GM12865 (cell line): ENCODE data around the gene PRSS53.

Experiments used
- DNase-seq: peaks from one replicate; pipeline ENCODE4 v3.0.0; 2010; ENCODE audit warnings: low read depth
- H3K4me3 ChIP-seq: 2 replicates; pipeline ENCODE4 v1.5.1; 2011; ENCODE audit warnings: mild to moderate bottlenecking, low read depth, low read length, control low read depth
- TF ChIP-seq, protein P1 (sequence below): IDR thresholded peaks from 2 replicates; pipeline ENCODE4 v1.5.1; 2011; ENCODE audit warnings: low read length, control low read depth, low read depth, inconsistent platforms; ENCODE audit not compliant: insufficient read depth; ENCODE audit errors: missing control alignments

PRSS53 gene

DNA sequence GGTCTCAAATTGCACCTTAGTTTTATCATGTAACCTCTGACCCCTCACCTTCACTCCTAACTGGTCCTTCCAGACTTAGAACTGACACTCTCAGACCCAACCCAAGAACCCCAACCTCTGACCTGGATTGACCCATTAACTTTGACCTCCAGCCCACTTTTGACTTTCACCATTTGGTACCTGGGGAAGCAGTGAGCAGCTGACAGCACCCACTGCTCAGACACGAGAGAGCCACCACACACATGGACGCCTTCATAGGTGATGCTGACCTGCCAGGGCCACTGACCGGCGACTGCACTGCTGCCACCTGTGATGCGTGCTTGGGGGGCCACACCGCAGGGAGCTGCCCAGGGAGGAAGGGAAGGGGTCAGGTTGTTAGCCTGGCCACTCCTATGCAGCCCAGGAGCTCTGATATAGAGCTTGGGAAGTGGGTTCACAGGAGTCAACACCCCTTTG lies 44.3 kb upstream of the PRSS53 start:
- TF ChIP-seq, protein P1, sequence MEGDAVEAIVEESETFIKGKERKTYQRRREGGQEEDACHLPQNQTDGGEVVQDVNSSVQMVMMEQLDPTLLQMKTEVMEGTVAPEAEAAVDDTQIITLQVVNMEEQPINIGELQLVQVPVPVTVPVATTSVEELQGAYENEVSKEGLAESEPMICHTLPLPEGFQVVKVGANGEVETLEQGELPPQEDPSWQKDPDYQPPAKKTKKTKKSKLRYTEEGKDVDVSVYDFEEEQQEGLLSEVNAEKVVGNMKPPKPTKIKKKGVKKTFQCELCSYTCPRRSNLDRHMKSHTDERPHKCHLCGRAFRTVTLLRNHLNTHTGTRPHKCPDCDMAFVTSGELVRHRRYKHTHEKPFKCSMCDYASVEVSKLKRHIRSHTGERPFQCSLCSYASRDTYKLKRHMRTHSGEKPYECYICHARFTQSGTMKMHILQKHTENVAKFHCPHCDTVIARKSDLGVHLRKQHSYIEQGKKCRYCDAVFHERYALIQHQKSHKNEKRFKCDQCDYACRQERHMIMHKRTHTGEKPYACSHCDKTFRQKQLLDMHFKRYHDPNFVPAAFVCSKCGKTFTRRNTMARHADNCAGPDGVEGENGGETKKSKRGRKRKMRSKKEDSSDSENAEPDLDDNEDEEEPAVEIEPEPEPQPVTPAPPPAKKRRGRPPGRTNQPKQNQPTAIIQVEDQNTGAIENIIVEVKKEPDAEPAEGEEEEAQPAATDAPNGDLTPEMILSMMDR = no peak
- H3K4me3 ChIP-seq = no peak overlapping the region
- no peak for DNase-seq

DNA sequence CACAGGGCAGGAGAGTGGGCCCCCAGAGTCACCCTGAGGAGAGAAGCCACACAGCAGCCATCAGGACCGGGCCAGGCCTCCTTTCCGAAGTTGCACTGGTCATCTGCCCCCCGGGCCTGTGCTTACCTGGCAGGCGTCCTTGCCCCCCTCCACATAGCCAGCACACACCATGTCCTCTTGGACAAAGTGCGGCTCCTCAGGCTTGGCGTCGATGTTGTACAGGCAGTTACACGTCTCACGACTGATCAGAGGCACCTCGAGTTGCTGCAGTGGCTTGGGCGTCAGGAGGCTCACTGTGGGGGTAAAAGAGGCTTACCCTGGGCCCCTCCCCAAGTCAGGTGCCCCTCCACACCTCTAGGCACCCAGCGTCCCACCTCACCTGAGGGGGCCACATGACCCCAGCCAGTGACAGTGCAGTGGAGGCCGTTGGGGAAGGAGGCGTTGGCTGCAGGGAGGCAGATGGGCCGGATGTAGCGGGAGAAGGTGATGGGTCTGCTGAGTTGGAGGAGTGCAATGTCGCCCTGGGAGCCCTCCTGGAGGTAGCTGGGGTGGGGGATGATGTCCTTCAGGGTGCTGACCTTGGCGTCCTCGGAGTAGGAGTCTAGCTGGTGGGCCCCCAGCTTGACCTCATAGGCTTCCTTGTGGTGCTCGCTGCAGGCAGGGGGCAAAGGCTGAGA lies 43.7 kb upstream of the PRSS53 start:
- H3K4me3 ChIP-seq = no peak overlapping the region
- TF ChIP-seq, protein P1 = no peak
- no peak for DNase-seq

GRCh38 chr16:31131841-31132271 lies 43.1 kb upstream of the PRSS53 start:
- TF ChIP-seq, protein P1 = no peak
- DNase-seq = no peak
- no peak overlapping the region for H3K4me3 ChIP-seq

DNA sequence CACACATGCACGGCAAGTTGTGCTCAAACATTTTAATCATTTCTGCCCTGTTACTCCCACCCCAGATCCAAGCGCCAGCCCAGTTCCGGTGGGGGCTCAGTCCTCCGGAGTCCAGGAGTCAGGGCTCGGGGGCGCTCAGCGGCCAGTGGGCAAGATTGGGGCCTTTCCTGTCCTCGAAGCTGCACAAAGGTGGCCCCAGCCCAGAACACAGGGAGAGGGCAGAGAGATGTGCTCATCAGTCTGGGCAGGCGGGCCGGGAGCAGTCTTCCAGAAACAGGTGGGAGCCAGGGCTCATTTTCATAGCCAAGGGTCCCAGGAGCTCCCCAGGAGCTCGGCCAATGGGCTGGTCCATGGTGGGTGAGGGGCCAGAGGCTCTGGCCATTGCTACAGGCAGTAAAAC lies 42.7 kb upstream of the PRSS53 start:
- no peak for DNase-seq
- H3K4me3 ChIP-seq = no peak overlapping the region
- TF ChIP-seq, protein P1 = no peak

DNA sequence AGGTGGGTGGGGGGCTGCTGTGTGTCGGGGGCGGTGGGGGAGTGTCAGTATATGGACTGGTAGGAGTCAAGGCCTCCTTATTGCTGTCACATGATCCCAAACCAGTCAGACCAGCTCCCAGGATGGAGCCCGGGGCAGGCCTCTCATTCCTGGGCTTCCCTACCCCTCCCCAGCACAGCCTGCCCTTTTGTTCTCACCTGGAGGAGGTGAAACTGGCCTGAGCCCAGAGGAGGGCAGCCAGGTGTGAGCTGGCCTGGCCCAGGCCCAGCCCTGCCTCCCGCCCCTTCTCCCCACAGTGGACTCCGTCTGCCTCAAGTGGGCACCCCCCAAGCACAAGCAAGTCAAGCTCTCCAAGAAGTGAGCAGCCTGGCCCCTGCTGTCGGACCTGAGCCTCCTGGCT lies 42.2 kb upstream of the PRSS53 start:
- no peak overlapping the region for H3K4me3 ChIP-seq
- TF ChIP-seq, protein P1 = no peak
- DNase-seq = no peak

DNA sequence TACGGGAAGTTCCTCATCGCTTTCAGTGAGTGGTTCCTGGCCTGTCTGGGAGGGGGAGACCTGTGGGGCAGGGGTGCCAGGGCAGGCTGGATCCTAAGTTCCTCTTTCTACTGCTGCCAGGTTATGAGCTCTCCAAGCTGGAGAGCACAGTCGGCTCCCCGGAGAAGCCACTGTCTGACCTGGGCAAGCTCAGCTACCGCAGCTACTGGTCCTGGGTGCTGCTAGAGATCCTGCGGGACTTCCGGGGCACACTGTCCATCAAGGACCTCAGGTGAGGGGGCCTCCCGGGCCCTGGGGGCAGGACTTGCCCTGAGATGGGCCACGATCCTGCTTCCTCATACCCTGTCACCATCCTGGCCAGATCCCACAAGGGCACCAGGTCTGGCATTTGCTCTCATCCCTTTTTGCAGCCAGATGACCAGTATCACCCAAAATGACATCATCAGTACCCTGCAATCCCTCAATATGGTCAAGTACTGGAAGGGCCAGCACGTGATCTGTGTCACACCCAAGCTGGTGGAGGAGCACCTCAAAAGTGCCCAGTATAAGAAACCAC lies 41.7 kb upstream of the PRSS53 start:
- no peak for DNase-seq
- no peak overlapping the region for H3K4me3 ChIP-seq
- TF ChIP-seq, protein P1 = no peak
